Heart right ventricle (tissue), 16 donors: ENCODE results near the gene CNOT10. TPM values are rescaled to one million over a fixed set of nuclear protein-coding genes. Genes with fewer than 3 reads are reported as not detected.

Experiments
- ATAC-seq, 8 donors: fragments of 200-7000 bp; cut with Tn5 transposase; one replicate each; pipeline ENCODE4 v1.9.1; 2020; ENCODE audit warnings: mild to moderate bottlenecking in 8 of 8, moderate library complexity in 8 of 8, moderate number of reproducible peaks in 1 of 8
- DNase-seq, 2 donors: peaks; one replicate each; pipeline ENCODE4 v3.0.0-alpha.2; 2020
- H3K27ac ChIP-seq, 10 donors: fragments of 200-600 bp; sonication (generic) in 2 of 10; one replicate each; pipeline versions ENCODE4 v1.5.0 to v1.8.0; 2020 to 2022; ENCODE audit warnings: mild to moderate bottlenecking in 3 of 10
- H3K27me3 ChIP-seq, 7 donors: fragments of 200-600 bp; one replicate each; pipeline ENCODE4 v1.8.0; 2021 to 2022; ENCODE audit warnings: mild to moderate bottlenecking in 2 of 7
- H3K36me3 ChIP-seq, 9 donors: fragments of 200-600 bp; sonication (generic) in 1 of 9; one replicate each; pipeline versions ENCODE4 v1.5.0 to v1.8.0; 2020 to 2022; ENCODE audit warnings: mild to moderate bottlenecking in 2 of 9
- H3K4me1 ChIP-seq, 9 donors: fragments of 200-600 bp; sonication (generic) in 1 of 9; one replicate each; pipeline versions ENCODE4 v1.5.0 to v1.8.0; 2020 to 2022; ENCODE audit warnings: mild to moderate bottlenecking in 4 of 9
- H3K4me3 ChIP-seq, 10 donors: fragments of 200-600 bp; sonication (generic) in 2 of 10; one replicate each; pipeline versions ENCODE4 v1.5.0 to v1.8.0; 2020 to 2022; ENCODE audit warnings: mild to moderate bottlenecking in 7 of 10, moderate library complexity in 2 of 10
- H3K9me3 ChIP-seq, 11 donors: fragments of 200-600 bp in 10 of 11; sonication (generic) in 2 of 11; one replicate each; pipeline versions ENCODE4 v1.5.0 to v1.8.0; 2013 to 2022; ENCODE audit warnings: mild to moderate bottlenecking in 2 of 11, control low read depth in 1 of 11, moderate library complexity in 1 of 11
- WGBS, 2 donors: extraction: QIAGEN DNeasy Blood & Tissue Kit; methylation state at CpG; one replicate each; pipeline ENCODE4 v1.1.7; 2013; ENCODE audit warnings: inconsistent platforms in 1 of 2; 5-methylcytosine and 5-hydroxymethylcytosine counted together
- intact Hi-C, 10 donors: fragments of 100-400 bp; cut with DNase I; formaldehyde crosslinking; loops; one replicate each; pipeline versions ENCODE4 v1.11.1 to v1.14.2; 2022
- polyA plus RNA-seq, 2 donors: library from polyadenylated mRNA; stranded (reverse); fragments of 200-250 nt; gene quantifications; one replicate each; pipeline ENCODE4 v1.2.3, GENCODE V29; 2013
- total RNA-seq, 10 donors: library from RNA; stranded (reverse); fragmentation: NEBNext Ultra II Directional in 3 of 10; extraction: Animal tissue kit (Norgen Biotek cat#: 25700) in 3 of 10; gene quantifications; one replicate each; pipeline versions ENCODE4 v1.2.1 to v1.2.4, GENCODE V29; 2021 to 2023
- TF ChIP-seq, protein P1 (sequence below), 9 donors: fragments of 200-600 bp; sonication (generic) in 2 of 9; IDR thresholded peaks; one replicate each; pipeline versions ENCODE4 v1.5.0 to v1.8.0; 2021 to 2022; ENCODE audit warnings: antibody characterized with exemption in 9 of 9, mild to moderate bottlenecking in 5 of 9, moderate library complexity in 1 of 9
- donor health status: Arrhythmogenic right ventricular cardiomyopathy.
- donor health status: ischemic (EF 13 %, LVEDD 7.1; RV severe dilation, severe dysfunction).
- donor health status: healthy with polysubstance abuse.
- donor health status: DM: no; HTN: yes; CAD: no.
- donor health status: DM: no; HTN: no; CAD: no.
- donor health status: ischemic (EF 25% LVEDD 6.9; RV normal size, moderate dysfunction).
- donor health status: ischemic (EF 25% LVEDD 5.7; RV mildly dilated, moderate dysfunction).
- donor health status: healthy.
- donor health status: DM: yes; HTN: yes; CAD: no.
- donor health status: Ischemic cardiomyopathy.
- donor health status: ischemic (EF 35%, LVEDD 5.7; RV mildly dilated, moderate dysfunction).
- donor health status: nonischemic (EF 11% LVEDD 7.7; RV severe dilation, severe dysfunction).
- donor health status: DM: yes; HTN: yes; CAD: no.
- donor health status: PGD.
- donor health status: ischemic (EF 29% LVEDD 5.4; RV normal size, mild dysfunction).
- donor health status: nonischemic (EF 23%, LVEDD 6.1; RV moderate dilation, normal function).

CNOT10 gene
- total and polyA plus RNA-seq, 12 donors: 13.6 to 23.9 (median 16.7) TPM

DNA sequence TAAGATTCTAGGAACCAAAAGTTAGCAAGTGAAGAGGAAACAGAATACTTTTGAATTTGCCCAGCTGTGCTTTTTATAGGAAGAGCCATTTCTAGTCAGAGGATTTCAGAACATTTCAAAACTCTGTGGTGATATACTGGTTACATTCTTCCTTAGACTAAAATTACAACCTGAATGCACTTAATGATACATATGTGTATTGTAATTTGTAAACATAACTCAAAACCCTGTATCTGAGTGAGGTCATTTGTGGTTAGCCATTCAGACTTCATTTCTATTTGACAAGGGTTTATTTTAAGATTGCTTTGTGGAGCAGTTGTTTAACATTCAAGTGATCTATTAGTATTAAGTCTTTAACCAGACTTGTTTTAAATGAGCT is 73.4 kb downstream of the CNOT10 start:
- DNase-seq (no peak), ATAC-seq (no peak)
- H3K36me3 ChIP-seq: peaks cover 0 to 43% (median 7%) of the 10 kb centered on the region in 9 donors
- intact Hi-C loops: no loop called here
- no peak overlapping the region for H3K27ac ChIP-seq
- TF ChIP-seq, protein P1, sequence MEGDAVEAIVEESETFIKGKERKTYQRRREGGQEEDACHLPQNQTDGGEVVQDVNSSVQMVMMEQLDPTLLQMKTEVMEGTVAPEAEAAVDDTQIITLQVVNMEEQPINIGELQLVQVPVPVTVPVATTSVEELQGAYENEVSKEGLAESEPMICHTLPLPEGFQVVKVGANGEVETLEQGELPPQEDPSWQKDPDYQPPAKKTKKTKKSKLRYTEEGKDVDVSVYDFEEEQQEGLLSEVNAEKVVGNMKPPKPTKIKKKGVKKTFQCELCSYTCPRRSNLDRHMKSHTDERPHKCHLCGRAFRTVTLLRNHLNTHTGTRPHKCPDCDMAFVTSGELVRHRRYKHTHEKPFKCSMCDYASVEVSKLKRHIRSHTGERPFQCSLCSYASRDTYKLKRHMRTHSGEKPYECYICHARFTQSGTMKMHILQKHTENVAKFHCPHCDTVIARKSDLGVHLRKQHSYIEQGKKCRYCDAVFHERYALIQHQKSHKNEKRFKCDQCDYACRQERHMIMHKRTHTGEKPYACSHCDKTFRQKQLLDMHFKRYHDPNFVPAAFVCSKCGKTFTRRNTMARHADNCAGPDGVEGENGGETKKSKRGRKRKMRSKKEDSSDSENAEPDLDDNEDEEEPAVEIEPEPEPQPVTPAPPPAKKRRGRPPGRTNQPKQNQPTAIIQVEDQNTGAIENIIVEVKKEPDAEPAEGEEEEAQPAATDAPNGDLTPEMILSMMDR (IDR thresholded peaks at IDR 0.05): no peak
- peaks cover 0 to 12% (median 0%) of the 10 kb centered on the region in 9 donors for H3K4me1 ChIP-seq
- no peak overlapping the region for H3K4me3 ChIP-seq
- H3K27me3 ChIP-seq: no peaks in the 10 kb centered on the region
- no peaks in the 10 kb centered on the region for H3K9me3 ChIP-seq

DNA sequence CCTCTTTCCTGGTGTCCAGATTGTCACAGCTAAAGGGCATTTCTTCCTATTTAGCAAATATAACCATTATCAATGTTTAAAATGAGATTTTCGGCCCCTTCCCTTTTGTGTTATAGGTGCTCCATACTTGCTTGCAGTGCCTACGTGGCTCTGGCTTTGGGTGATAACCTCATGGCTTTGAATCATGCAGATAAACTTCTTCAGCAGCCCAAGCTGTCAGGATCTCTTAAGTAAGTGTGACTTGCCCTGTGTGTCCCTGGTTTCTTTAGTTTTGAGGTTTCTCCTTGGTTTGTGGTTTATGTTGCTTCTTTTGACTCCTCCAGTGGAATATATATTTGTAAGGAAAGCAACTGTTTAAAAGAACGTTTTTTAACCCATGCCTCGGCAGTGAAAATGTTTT is 74.4 kb downstream of the CNOT10 start:
- H3K27me3 ChIP-seq: no peaks in the 10 kb centered on the region
- intact Hi-C loops: no loop called here
- TF ChIP-seq, protein P1 (IDR thresholded peaks at IDR 0.05): no peak
- no peaks in the 10 kb centered on the region for H3K9me3 ChIP-seq
- no peak overlapping the region for H3K4me3 ChIP-seq
- H3K4me1 ChIP-seq: peaks cover 0 to 12% (median 0%) of the 10 kb centered on the region in 9 donors
- 79 to 88% methylated on average over 4 of the region's 4 CpGs for WGBS, 2 donors
- peaks cover 0 to 51% (median 9%) of the 10 kb centered on the region in 9 donors for H3K36me3 ChIP-seq
- DNase-seq: no peak
- no peak for ATAC-seq
- H3K27ac ChIP-seq: no peak overlapping the region

DNA sequence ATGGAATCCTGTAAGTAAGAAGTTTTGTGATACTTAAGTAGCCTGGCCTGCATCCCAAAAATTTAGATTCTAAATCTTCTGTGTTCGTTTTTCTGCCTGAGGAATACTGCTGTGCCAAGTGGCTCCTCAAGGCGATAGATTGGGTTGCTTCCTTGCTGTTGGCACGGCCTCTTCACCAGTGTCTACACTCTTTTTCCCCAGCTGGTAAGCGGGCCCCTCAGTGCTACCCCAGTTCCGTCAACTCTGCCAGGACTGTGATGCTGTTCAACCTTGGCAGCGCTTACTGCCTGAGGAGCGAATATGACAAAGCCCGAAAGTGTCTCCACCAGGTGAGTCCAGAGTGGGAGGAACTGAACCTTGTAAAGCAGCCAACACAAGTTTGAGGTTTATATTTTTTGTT is 79.5 kb downstream of the CNOT10 start:
- Histone ChIP-seq H3K4me1 (no peaks in the 10 kb centered on the region), H3K4me3 (no peak overlapping the region), H3K9me3 (no peaks in the 10 kb centered on the region), H3K27me3 (no peaks in the 10 kb centered on the region), H3K36me3 (peaks cover 0 to 96% (median 21%) of the 10 kb centered on the region in 9 donors), H3K27ac (no peak overlapping the region)
- 95 to 96% methylated on average over 8 of the region's 8 CpGs for WGBS, 2 donors
- DNase-seq (no peak), ATAC-seq (no peak)
- TF ChIP-seq, protein P1 (IDR thresholded peaks at IDR 0.05): no peak
- intact Hi-C loops: no loop called here

GRCh38 chr3:32778389-32778788 is 93.4 kb downstream of the CNOT10 start:
- no peak overlapping the region for H3K4me3 ChIP-seq
- no peak for DNase-seq
- intact Hi-C loops: loop anchor here in 1 of 10 donors (10.0 kb wide), 1 partner anchor 156 kb away; no protein-coding TSS in a partner anchor
- H3K27ac ChIP-seq: no peak overlapping the region
- 90 to 93% methylated on average over 4 of the region's 4 CpGs for WGBS, 2 donors
- peaks cover 0 to 27% (median 3%) of the 10 kb centered on the region in 9 donors for H3K36me3 ChIP-seq
- no peaks in the 10 kb centered on the region for H3K9me3 ChIP-seq
- no peak for ATAC-seq
- peaks cover 0 to 9% (median 6%) of the 10 kb centered on the region in 9 donors for H3K4me1 ChIP-seq
- no peaks in the 10 kb centered on the region for H3K27me3 ChIP-seq
- TF ChIP-seq, protein P1 (IDR thresholded peaks at IDR 0.05): no peak
